Sigmoid colon (tissue), 7 donors: ENCODE results near the gene USH2A. TPM values are rescaled to one million over a fixed set of nuclear protein-coding genes. Genes with fewer than 3 reads are reported as not detected.

Experiments used
- DNase-seq: peaks from one replicate; pipeline ENCODE4 v3.0.0-alpha.2; 2019
- H3K27ac ChIP-seq, 4 donors: fragments of 200-600 bp; sonication (generic); one replicate each; pipeline ENCODE4 v1.5.1; 2016 to 2019; ENCODE audit warnings: mild to moderate bottlenecking in 1 of 4
- H3K27me3 ChIP-seq, 3 donors: fragments of 200-600 bp; sonication (generic); one replicate each; pipeline ENCODE4 v1.5.1; 2019; ENCODE audit warnings: mild to moderate bottlenecking in 1 of 3
- H3K36me3 ChIP-seq, 4 donors: fragments of 200-600 bp; sonication (generic); one replicate each; pipeline ENCODE4 v1.5.1; 2016 to 2019
- H3K4me1 ChIP-seq, 4 donors: fragments of 200-600 bp; sonication (generic); one replicate each; pipeline ENCODE4 v1.5.1; 2017 to 2019
- H3K4me3 ChIP-seq, 4 donors: fragments of 200-600 bp; sonication (generic); one replicate each; pipeline ENCODE4 v1.5.1; 2017 to 2019; ENCODE audit warnings: mild to moderate bottlenecking in 2 of 4, moderate library complexity in 1 of 4
- H3K9me3 ChIP-seq, 4 donors: fragments of 200-600 bp in 3 of 4; sonication (generic) in 3 of 4; one replicate each; pipeline versions ENCODE4 v1.5.1 to v1.6.1; 2013 to 2019
- CTCF ChIP-seq, 4 experiments: fragments of 450-650 bp in 3 of 4; fragments of 200-600 bp in 1 of 4; IDR thresholded peaks; one replicate each; pipeline ENCODE4 v1.5.1; 2016 to 2019; ENCODE audit warnings: antibody characterized with exemption in 4 of 4, mild to moderate bottlenecking in 3 of 4, moderate library complexity in 2 of 4
- EP300 ChIP-seq, 4 donors: sonication (generic); formaldehyde crosslinking; IDR thresholded peaks; one replicate each; pipeline ENCODE4 v1.6.1; 2017; ENCODE audit warnings: antibody characterized with exemption in 4 of 4
- POLR2A ChIP-seq, 2 donors: fragments of 450-650 bp; IDR thresholded peaks; one replicate each; pipeline ENCODE4 v1.6.1; 2016; ENCODE audit warnings: antibody characterized with exemption in 2 of 2, mild to moderate bottlenecking in 2 of 2, moderate library complexity in 2 of 2
- POLR2AphosphoS5 ChIP-seq, 4 donors: sonication (generic); formaldehyde crosslinking; IDR thresholded peaks; one replicate each; pipeline ENCODE4 v1.6.1; 2017; ENCODE audit warnings: antibody characterized with exemption in 4 of 4
- WGBS, 2 donors: extraction: QIAGEN DNeasy Blood & Tissue Kit; methylation state at CpG; one replicate each; pipeline ENCODE4 v1.1.7; 2013; 5-methylcytosine and 5-hydroxymethylcytosine counted together
- intact Hi-C: fragments of 100-400 bp; cut with DNase I; formaldehyde crosslinking; loops from one replicate; pipeline ENCODE4 v1.15.1; 2023
- polyA plus RNA-seq, 3 donors: library from polyadenylated mRNA; stranded (reverse); fragments of 200-250 nt; gene quantifications; one replicate each; pipeline ENCODE4 v1.2.3, GENCODE V29; 2013
- total RNA-seq, 4 donors: library from RNA; depleted of rRNA; stranded (reverse); fragments of >200 nt; gene quantifications; one replicate each; pipeline ENCODE4 v1.1.0, GENCODE V29; 2016
- donor health status: healthy with polysubstance abuse.
- donor health status: Bipolar disorder and iron deficiency.
- donor health status: healthy.

USH2A gene
- total and polyA plus RNA-seq, 7 donors = under 0.01 TPM; not detected in 6

DNA sequence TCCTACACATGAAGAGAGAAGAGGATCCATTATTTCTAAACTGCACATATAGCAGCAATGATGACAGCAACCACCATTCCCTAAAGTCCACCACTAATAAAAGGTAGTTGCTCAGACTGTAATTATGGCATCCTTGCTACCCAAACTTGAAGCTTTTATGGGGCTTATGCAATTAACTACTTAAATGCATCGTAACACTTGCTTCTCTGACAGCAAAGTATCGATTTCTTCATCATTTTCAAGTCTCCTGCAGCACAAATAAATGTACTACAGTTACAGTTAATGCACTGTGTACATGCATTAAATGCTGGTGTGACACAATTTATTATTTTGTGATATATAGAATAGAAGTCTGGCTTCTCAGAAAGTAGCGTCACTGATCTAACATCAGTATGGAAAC is 241.7 kb downstream of the USH2A start:
- Histone ChIP-seq H3K4me3 (no peak overlapping the region), H3K36me3 (no peaks in the 10 kb centered on the region), H3K9me3 (no peaks in the 10 kb centered on the region), H3K4me1 (peaks cover 0 to 6% (median 0%) of the 10 kb centered on the region in 4 donors), H3K27me3 (no peaks in the 10 kb centered on the region), H3K27ac (no peak overlapping the region)
- TF ChIP-seq POLR2AphosphoS5 (IDR thresholded peaks at IDR 0.05) (no peak), POLR2A (IDR thresholded peaks at IDR 0.05) (no peak), CTCF (IDR thresholded peaks at IDR 0.05) (no peak), EP300 (IDR thresholded peaks at IDR 0.05) (no peak)
- WGBS, 2 donors = 74% methylated on average over 3 of the region's 3 CpGs
- no peak for DNase-seq
- intact Hi-C loops = no loop called here

DNA sequence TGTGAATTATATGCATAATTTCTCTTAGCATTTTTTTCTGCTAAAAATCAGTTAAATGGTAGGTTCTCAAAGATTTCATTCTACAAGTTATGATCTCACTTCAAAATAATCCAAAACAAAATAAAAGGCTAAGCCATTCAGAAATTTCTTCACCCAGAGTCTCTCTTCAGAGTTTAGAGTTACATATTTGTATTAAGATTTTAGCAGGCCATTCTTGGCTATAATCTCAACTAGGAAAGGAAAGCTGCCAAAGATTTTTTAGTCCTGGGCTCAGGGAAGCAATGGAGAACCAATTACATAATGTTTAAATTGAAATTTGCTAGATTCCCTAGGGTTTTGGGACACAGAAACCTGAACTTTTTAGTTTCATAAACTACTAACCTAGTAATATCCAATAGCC is 245.0 kb downstream of the USH2A start:
- intact Hi-C loops = no loop called here
- no peak overlapping the region for H3K4me3 ChIP-seq
- H3K36me3 ChIP-seq = no peaks in the 10 kb centered on the region
- no peak for DNase-seq
- TF ChIP-seq POLR2AphosphoS5 (IDR thresholded peaks at IDR 0.05) = no peak
- no peak overlapping the region for H3K27ac ChIP-seq
- H3K4me1 ChIP-seq = peaks cover 0 to 12% (median 4%) of the 10 kb centered on the region in 4 donors
- H3K9me3 ChIP-seq = no peaks in the 10 kb centered on the region
- H3K27me3 ChIP-seq = no peaks in the 10 kb centered on the region

- no peak for TF ChIP-seq EP300 (IDR thresholded peaks at IDR 0.05)
- TF ChIP-seq POLR2A (IDR thresholded peaks at IDR 0.05) = no peak
- TF ChIP-seq POLR2AphosphoS5 (IDR thresholded peaks at IDR 0.05) = no peak
- no peak for TF ChIP-seq CTCF (IDR thresholded peaks at IDR 0.05)
- 49 to 71% methylated on average over 1 of the region's 1 CpG for WGBS, 2 donors
Measured at GRCh38 chr1:216176970-216177369, 246.3 kb downstream of the USH2A start.

GRCh38 chr1:216175714-216176113 is 247.5 kb downstream of the USH2A start:
- no peak overlapping the region for H3K4me3 ChIP-seq
- H3K36me3 ChIP-seq = no peaks in the 10 kb centered on the region
- no peaks in the 10 kb centered on the region for H3K27me3 ChIP-seq
- peaks cover 0 to 17% (median 11%) of the 10 kb centered on the region in 4 donors for H3K4me1 ChIP-seq
- no peaks in the 10 kb centered on the region for H3K9me3 ChIP-seq
- no peak for DNase-seq
- H3K27ac ChIP-seq = no peak overlapping the region
- intact Hi-C loops = no loop called here
- TF ChIP-seq POLR2AphosphoS5 (IDR thresholded peaks at IDR 0.05) (no peak), POLR2A (IDR thresholded peaks at IDR 0.05) (no peak), EP300 (IDR thresholded peaks at IDR 0.05) (no peak), CTCF (IDR thresholded peaks at IDR 0.05) (no peak)
- 41 to 55% methylated on average over 6 of the region's 6 CpGs for WGBS, 2 donors

More at GRCh38 chr1:216176970-216177369, 246.3 kb downstream of the USH2A start:
- Histone ChIP-seq H3K36me3 (no peaks in the 10 kb centered on the region), H3K4me1 (peaks cover 0 to 17% (median 11%) of the 10 kb centered on the region in 4 donors), H3K4me3 (no peak overlapping the region), H3K27me3 (no peaks in the 10 kb centered on the region), H3K9me3 (no peaks in the 10 kb centered on the region), H3K27ac (no peak overlapping the region)
- no peak for DNase-seq
- intact Hi-C loops = no loop called here

DNA sequence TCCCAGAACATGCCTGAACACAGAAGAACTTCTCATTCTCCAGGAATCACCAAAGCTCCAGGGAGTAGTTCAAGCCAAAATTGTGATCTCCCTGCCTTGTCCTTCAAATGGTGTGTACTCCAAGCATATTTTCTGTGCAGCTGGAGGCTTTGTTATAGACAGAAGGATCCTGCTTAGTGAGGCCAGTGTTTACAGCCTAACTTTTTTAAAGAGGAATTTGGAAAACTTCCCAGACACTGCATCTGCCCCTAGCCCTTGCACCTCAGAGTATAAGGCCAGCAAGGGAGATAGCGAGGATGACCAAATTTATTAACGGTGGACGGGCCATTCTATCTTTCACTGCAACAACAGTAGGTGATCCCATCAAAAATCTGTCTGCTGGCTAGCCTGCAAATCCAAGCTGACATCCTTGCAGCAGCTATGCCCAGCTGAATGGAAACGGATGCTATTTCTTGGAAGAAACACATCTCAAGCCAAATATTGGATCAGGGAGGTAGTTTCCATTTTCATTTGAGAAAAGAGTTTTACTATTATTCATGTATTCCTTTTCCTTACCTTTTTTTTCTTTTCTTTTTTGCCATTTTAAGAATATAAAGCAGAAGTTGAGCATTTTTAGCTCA is 249.8 kb downstream of the USH2A start:
- 66 to 73% methylated on average over 4 of the region's 4 CpGs for WGBS, 2 donors
- H3K27me3 ChIP-seq = no peaks in the 10 kb centered on the region
- H3K4me3 ChIP-seq = no peak overlapping the region
- no peak overlapping the region for H3K27ac ChIP-seq
- H3K36me3 ChIP-seq = no peaks in the 10 kb centered on the region
- intact Hi-C loops = no loop called here
- TF ChIP-seq POLR2A (IDR thresholded peaks at IDR 0.05) (no peak), EP300 (IDR thresholded peaks at IDR 0.05) (no peak), POLR2AphosphoS5 (IDR thresholded peaks at IDR 0.05) (no peak), CTCF (IDR thresholded peaks at IDR 0.05) (no peak)
- peaks cover 0 to 17% (median 11%) of the 10 kb centered on the region in 4 donors for H3K4me1 ChIP-seq
- H3K9me3 ChIP-seq = no peaks in the 10 kb centered on the region
- no peak for DNase-seq
